ENCODE data around the gene NR1H3. TPM values are rescaled to one million over a fixed set of nuclear protein-coding genes. Genes with fewer than 3 reads are reported as not detected.

The NR1H3 gene
- total and polyA plus RNA-seq, 2 of the 4 experiments (the other 2 are of a cell fraction) = 9.1 to 13.6 TPM

DNA sequence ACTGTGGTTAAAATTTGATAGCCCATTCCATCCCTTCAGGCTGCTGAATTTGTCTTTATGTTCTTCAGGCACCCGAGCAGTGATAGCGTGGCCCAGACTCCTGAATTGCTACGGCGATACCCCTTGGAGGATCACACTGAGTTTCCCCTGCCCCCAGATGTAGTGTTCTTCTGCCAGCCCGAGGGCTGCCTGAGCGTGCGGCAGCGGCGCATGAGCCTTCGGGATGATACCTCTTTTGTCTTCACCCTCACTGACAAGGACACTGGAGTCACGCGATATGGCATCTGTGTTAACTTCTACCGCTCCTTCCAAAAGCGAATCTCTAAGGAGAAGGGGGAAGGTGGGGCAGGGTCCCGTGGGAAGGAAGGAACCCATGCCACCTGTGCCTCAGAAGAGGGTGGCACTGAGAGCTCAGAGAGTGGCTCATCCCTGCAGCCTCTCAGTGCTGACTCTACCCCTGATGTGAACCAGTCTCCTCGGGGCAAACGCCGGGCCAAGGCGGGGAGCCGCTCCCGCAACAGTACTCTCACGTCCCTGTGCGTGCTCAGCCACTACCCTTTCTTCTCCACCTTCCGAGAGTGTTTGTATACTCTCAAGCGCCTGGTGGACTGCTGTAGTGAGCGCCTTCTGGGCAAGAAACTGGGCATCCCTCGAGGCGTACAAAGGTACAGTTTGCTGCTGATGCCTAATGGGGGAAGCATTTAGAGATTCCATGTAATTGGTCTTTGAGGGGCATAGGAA is 16.9 kb downstream of the NR1H3 start:
- no peak overlapping the region for H2BK15ac ChIP-seq (ENCODE audit: low read depth, low read length)
- no peak overlapping the region for H4K5ac ChIP-seq (ENCODE audit: low read depth, low read length)
- peaks cover 13% of the 10 kb centered on the region for H3K9me1 ChIP-seq (ENCODE audit: insufficient read depth, low read length)
- H3K23ac ChIP-seq (ENCODE audit: low read depth, low read length) = no peak overlapping the region
- H2AK9ac ChIP-seq (replicated peaks; ENCODE audit: low read depth, low read length, poor library complexity) = no peak overlapping the region
- H2BK5ac ChIP-seq (ENCODE audit: low read depth, low read length, poor library complexity, severe bottlenecking) = no peak overlapping the region
- intact Hi-C loops (cut with micrococcal nuclease) = loop anchor here (5.0 kb wide), 2 partner anchors 33 to 43 kb away; no protein-coding TSS in a partner anchor
- TF ChIP-seq SMC3 (IDR thresholded peaks at IDR 0.05; ENCODE audit: low read depth, low read length) (no peak), MXI1 (IDR thresholded peaks at IDR 0.05; ENCODE audit: borderline replicate concordance, low read depth, low read length) (no peak), FOS (IDR thresholded peaks at IDR 0.05; ENCODE audit: low read depth, low read length) (no peak), NFE2L2 (IDR thresholded peaks at IDR 0.05; ENCODE audit: low read depth, low read length) (no peak), MAZ (IDR thresholded peaks at IDR 0.05; ENCODE audit: borderline replicate concordance, low read depth, low read length) (no peak), CHD1 (IDR thresholded peaks at IDR 0.05; ENCODE audit: low read depth, low read length) (no peak), CTCF (conservative IDR thresholded peaks at IDR 0.05; ENCODE audit: low read depth, low read length) (no peak), RAD21 (IDR thresholded peaks at IDR 0.05; ENCODE audit: low read length) (no peak), RFX5 (IDR thresholded peaks at IDR 0.05; ENCODE audit: low read depth, low read length) (no peak), USF2 (IDR thresholded peaks at IDR 0.05; ENCODE audit: low read depth, low read length) (no peak), MAFK (IDR thresholded peaks at IDR 0.05; ENCODE audit: low read depth, low read length) (no peak)
- TF ChIP-seq, protein P1, sequence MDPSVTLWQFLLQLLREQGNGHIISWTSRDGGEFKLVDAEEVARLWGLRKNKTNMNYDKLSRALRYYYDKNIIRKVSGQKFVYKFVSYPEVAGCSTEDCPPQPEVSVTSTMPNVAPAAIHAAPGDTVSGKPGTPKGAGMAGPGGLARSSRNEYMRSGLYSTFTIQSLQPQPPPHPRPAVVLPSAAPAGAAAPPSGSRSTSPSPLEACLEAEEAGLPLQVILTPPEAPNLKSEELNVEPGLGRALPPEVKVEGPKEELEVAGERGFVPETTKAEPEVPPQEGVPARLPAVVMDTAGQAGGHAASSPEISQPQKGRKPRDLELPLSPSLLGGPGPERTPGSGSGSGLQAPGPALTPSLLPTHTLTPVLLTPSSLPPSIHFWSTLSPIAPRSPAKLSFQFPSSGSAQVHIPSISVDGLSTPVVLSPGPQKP (IDR thresholded peaks at IDR 0.05; ENCODE audit: borderline replicate concordance, low read depth, low read length) = no peak
- no peaks in the 10 kb centered on the region for H3K27me3 ChIP-seq (ENCODE audit: control insufficient read depth, insufficient read depth, low read length)
- H3K4ac ChIP-seq (ENCODE audit: low read depth, low read length) = no peak overlapping the region
- peaks cover 4% of the 10 kb centered on the region for H3K4me1 ChIP-seq (ENCODE audit: control insufficient read depth, insufficient read depth, low read length)
- H2AFZ ChIP-seq (replicated peaks; ENCODE audit: low read length, poor library complexity) = no peak overlapping the region
- peaks cover 36% of the 10 kb centered on the region for H3K36me3 ChIP-seq (ENCODE audit: control insufficient read depth, insufficient read depth, low read length)
- H2BK20ac ChIP-seq (ENCODE audit: low read depth, low read length) = no peak overlapping the region
- H3K18ac ChIP-seq (ENCODE audit: low read depth, low read length) = no peak overlapping the region
- 93% methylated on average over 14 of the region's 28 CpGs; no CpG with 5 or more reads in 1 of the 2 experiments for WGBS, 2 experiments (ENCODE audit: extremely low coverage in 2 of 2, insufficient read length in 1 of 2)
- no peaks in the 10 kb centered on the region for H3K9me3 ChIP-seq (ENCODE audit: control insufficient read depth, insufficient read depth, low read length)
- BruUV-seq (replicated peaks) = no TSS peak
- H4K20me1 ChIP-seq (ENCODE audit: insufficient read depth, low read length) = peaks cover 40% of the 10 kb centered on the region
- CTCF ChIA-PET = no interaction called here
- H3K27ac ChIP-seq (ENCODE audit: insufficient read depth, low read length) = no peak overlapping the region
- no peak overlapping the region for H3K14ac ChIP-seq (replicated peaks; ENCODE audit: low read depth, low read length)
- no peak overlapping the region for H3K4me3 ChIP-seq (ENCODE audit: insufficient read depth, low read depth, low read length)
- dilution Hi-C loops (cut with HindIII; ENCODE audit: low sequenced_read_pairs, unreplicated experiment) = no loop called here
- DNase-seq (no peak), ATAC-seq (ENCODE audit: low read depth) (no peak)
- H3K56ac ChIP-seq (ENCODE audit: extremely low read depth, insufficient read depth, low read length) = no peak overlapping the region
- H4K8ac ChIP-seq (ENCODE audit: low read depth in 2 of 2, low read length in 2 of 2) = no peak overlapping the region
- POLR2A ChIA-PET (ENCODE audit: unreplicated experiment) = no interaction called here
- in situ Hi-C loops (cut with MboI; ENCODE audit: low sequenced_read_pairs) = no loop called here
- H3K4me2 ChIP-seq (ENCODE audit: low read depth, low read length) = no peak overlapping the region
- no peak overlapping the region for H4K91ac ChIP-seq (ENCODE audit: insufficient read depth, low read depth, low read length)
- no peak overlapping the region for H2BK120ac ChIP-seq (ENCODE audit: low read depth, low read length)
- peaks cover 36 to 56% of the 10 kb centered on the region in 2 experiments for H3K79me1 ChIP-seq (ENCODE audit: low read depth in 1 of 2, low read length in 2 of 2)
- no peak overlapping the region for H3K9ac ChIP-seq (ENCODE audit: low read depth, low read length)
- H2AK5ac ChIP-seq (ENCODE audit: low read depth, low read length) = no peak overlapping the region
